ENCODE data around the gene PPARG. TPM values are rescaled to one million over a fixed set of nuclear protein-coding genes. Genes with fewer than 3 reads are reported as not detected.
"Not testable (repeated sequence)": the region's sequence is repeated elsewhere in the genome, so short reads cannot be mapped to it uniquely, and the experiment has no call there.

PPARG gene
- total RNA-seq, 4 donors from 2014 or later: 9.7 to 17.8 (median 11.7) TPM

DNA sequence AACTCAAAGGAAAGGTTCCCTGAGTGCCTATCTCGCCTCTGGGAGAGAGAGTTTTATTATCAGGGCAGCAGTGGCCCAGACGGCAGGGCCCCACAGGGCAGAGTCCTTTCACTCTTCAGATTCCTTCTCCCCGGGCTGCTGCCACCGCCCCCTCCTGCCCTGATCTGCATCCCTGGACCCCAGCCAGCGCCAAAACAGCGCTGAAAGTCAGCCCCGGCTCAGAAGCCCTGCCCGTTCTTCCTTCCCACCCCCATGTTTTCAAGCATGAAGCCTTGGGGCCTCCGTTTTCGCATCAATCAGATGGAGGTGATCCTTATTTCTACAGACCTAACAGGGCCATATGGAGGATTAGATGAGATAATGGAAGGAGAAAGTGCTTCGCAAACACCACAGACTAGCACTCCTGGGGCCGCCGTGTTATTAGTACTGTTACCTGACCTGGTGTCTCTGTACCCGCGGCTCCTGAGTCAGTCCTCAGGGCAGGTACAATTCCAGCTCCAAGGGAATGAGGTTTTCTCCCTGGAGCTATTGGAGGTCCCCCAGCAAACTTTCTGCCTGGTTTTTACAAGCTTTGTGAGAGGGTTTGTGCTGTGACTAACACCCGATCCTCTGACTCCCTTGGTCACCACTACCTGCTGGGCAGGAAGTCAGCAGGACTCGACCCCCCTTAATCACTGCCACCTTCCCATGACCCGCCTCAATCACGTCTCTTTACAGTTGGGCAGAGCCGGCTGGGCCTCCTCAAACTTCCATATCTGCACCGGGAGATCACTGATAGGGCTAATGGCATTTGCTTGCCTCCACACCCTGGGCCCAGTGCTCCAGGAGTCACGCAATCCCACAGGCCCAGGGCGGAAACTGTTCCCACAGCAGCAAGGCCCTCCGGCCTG is 156.0 kb downstream of the PPARG start:
- peak in 1 of 2 donors; percentile 48 for DNase-seq (ENCODE audit: low spot score in 2 of 2)
- 54% methylated on average over 22 of the region's 24 CpGs for WGBS
- TF ChIP-seq POLR2A (IDR thresholded peaks at IDR 0.05) (no peak), POLR2AphosphoS5 (IDR thresholded peaks at IDR 0.05) (no peak), EP300 (IDR thresholded peaks at IDR 0.05) (no peak)
- TF ChIP-seq, protein P1, sequence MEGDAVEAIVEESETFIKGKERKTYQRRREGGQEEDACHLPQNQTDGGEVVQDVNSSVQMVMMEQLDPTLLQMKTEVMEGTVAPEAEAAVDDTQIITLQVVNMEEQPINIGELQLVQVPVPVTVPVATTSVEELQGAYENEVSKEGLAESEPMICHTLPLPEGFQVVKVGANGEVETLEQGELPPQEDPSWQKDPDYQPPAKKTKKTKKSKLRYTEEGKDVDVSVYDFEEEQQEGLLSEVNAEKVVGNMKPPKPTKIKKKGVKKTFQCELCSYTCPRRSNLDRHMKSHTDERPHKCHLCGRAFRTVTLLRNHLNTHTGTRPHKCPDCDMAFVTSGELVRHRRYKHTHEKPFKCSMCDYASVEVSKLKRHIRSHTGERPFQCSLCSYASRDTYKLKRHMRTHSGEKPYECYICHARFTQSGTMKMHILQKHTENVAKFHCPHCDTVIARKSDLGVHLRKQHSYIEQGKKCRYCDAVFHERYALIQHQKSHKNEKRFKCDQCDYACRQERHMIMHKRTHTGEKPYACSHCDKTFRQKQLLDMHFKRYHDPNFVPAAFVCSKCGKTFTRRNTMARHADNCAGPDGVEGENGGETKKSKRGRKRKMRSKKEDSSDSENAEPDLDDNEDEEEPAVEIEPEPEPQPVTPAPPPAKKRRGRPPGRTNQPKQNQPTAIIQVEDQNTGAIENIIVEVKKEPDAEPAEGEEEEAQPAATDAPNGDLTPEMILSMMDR (IDR thresholded peaks at IDR 0.05): no peak
- Histone ChIP-seq H3K4me3 (no peak overlapping the region), H3K27ac (no peak overlapping the region), H3K4me1 (no peaks in the 10 kb centered on the region), H3K36me3 (no peaks in the 10 kb centered on the region), H3K27me3 (peaks cover 21% of the 10 kb centered on the region), H3K9me3 (no peaks in the 10 kb centered on the region)

GRCh38 chr3:12445523-12446240 is 156.8 kb downstream of the PPARG start:
- TF ChIP-seq, protein P1 (IDR thresholded peaks at IDR 0.05): no peak
- TF ChIP-seq POLR2A (IDR thresholded peaks at IDR 0.05): no peak
- no peak for TF ChIP-seq EP300 (IDR thresholded peaks at IDR 0.05)
- no peak for TF ChIP-seq POLR2AphosphoS5 (IDR thresholded peaks at IDR 0.05)
- Histone ChIP-seq H3K27ac (no peak overlapping the region), H3K36me3 (no peaks in the 10 kb centered on the region), H3K9me3 (no peaks in the 10 kb centered on the region), H3K27me3 (peaks cover 21% of the 10 kb centered on the region), H3K4me1 (no peaks in the 10 kb centered on the region), H3K4me3 (no peak overlapping the region)
- 96% methylated on average over 8 of the region's 8 CpGs for WGBS
- peak in 1 of 2 donors; percentile 48 for DNase-seq (ENCODE audit: low spot score in 2 of 2)

GRCh38 chr3:12446298-12446697 is 157.4 kb downstream of the PPARG start:
- H3K4me3 ChIP-seq: no peak overlapping the region
- WGBS: 91% methylated on average over 7 of the region's 7 CpGs
- no peak for DNase-seq (ENCODE audit: low spot score in 2 of 2)
- peaks cover 21% of the 10 kb centered on the region for H3K27me3 ChIP-seq
- H3K9me3 ChIP-seq: peaks cover 2% of the 10 kb centered on the region
- H3K36me3 ChIP-seq: no peaks in the 10 kb centered on the region
- H3K27ac ChIP-seq: no peak overlapping the region
- no peak for TF ChIP-seq POLR2A (IDR thresholded peaks at IDR 0.05)
- TF ChIP-seq, protein P1 (IDR thresholded peaks at IDR 0.05): no peak
- TF ChIP-seq POLR2AphosphoS5 (IDR thresholded peaks at IDR 0.05): no peak
- TF ChIP-seq EP300 (IDR thresholded peaks at IDR 0.05): no peak
- H3K4me1 ChIP-seq: no peaks in the 10 kb centered on the region

- no peak for DNase-seq (ENCODE audit: low spot score in 2 of 2)
- no peaks in the 10 kb centered on the region for H3K4me1 ChIP-seq
- no peak overlapping the region for H3K4me3 ChIP-seq
- TF ChIP-seq POLR2A (IDR thresholded peaks at IDR 0.05) (no peak), EP300 (IDR thresholded peaks at IDR 0.05) (no peak), POLR2AphosphoS5 (IDR thresholded peaks at IDR 0.05) (no peak)
- TF ChIP-seq, protein P1 (IDR thresholded peaks at IDR 0.05): no peak
- WGBS: 95% methylated on average over 4 of the region's 4 CpGs
- no peak overlapping the region for H3K27ac ChIP-seq
- H3K27me3 ChIP-seq: peaks cover 14% of the 10 kb centered on the region
- peaks cover 8% of the 10 kb centered on the region for H3K9me3 ChIP-seq
- no peaks in the 10 kb centered on the region for H3K36me3 ChIP-seq
These were observed 158.2 kb downstream of the PPARG start for GRCh38 chr3:12447075-12447474.

GRCh38 chr3:12448404-12449202 is 159.7 kb downstream of the PPARG start:
- 85% methylated on average over 3 of the region's 4 CpGs for WGBS
- not testable (repeated sequence) for H3K4me1 ChIP-seq, H3K4me3 ChIP-seq, H3K9me3 ChIP-seq, H3K27ac ChIP-seq, H3K36me3 ChIP-seq, H3K27me3 ChIP-seq
- DNase-seq (ENCODE audit: low spot score in 2 of 2): peak in 1 of 2 donors; percentile 18

Measured in suprapubic skin (tissue), 4 donors.